GM21737 (cell line): ENCODE data around the gene SACS.
"Not testable (repeated sequence)": the region's sequence is repeated elsewhere in the genome, so short reads cannot be mapped to it uniquely, and the experiment has no call there.

ENCODE experiments used
- ATAC-seq: cut with Tn5 transposase; IDR thresholded peaks from one replicate; pipeline ENCODE4 v1.9.1; 2021; ENCODE audit warnings: mild to moderate bottlenecking, moderate library complexity; ENCODE audit not compliant: unreplicated experiment

SACS gene

GRCh38 chr13:23314837-23315236 is 118.7 kb downstream of the SACS start:
- ATAC-seq = not testable (repeated sequence)

- no peak for ATAC-seq
These were observed 140.9 kb downstream of the SACS start for GRCh38 chr13:23292586-23292985.

- no peak for ATAC-seq
These were observed 143.6 kb downstream of the SACS start for GRCh38 chr13:23289917-23290357.

GRCh38 chr13:23288995-23289394 is 144.5 kb downstream of the SACS start:
- ATAC-seq = no peak

- ATAC-seq = no peak
These were observed 144.9 kb downstream of the SACS start for GRCh38 chr13:23288564-23288963.

GRCh38 chr13:23279321-23279720 is 154.2 kb downstream of the SACS start:
- no peak for ATAC-seq
